GM13977 (cell line): ENCODE measurements around the gene FBXL7.

Experiments used
- DNase-seq: peaks from one replicate; pipeline ENCODE4 v3.0.0; 2012; ENCODE audit warnings: low spot score
- CTCF ChIP-seq: IDR thresholded peaks from 2 replicates; pipeline ENCODE4 v1.5.1; 2012; ENCODE audit warnings: mild to moderate bottlenecking, control low read depth; ENCODE audit not compliant: insufficient read depth; ENCODE audit errors: extremely low read depth, missing control alignments
- in situ Hi-C: fragments of 300-500 bp; cut with MboI; formaldehyde crosslinking; loops from one replicate; pipeline ENCODE4 v1.12.0; 2022; ENCODE audit warnings: low sequenced_read_pairs, low pct_unique_long_range_greater_than_20kb, mixed read lengths, inconsistent platforms; ENCODE audit not compliant: unreplicated experiment

FBXL7 gene

GRCh38 chr5:15463231-15463980, 36.6 kb upstream of the FBXL7 start:
- in situ Hi-C loops = no loop called here
- TF ChIP-seq CTCF = peak; percentile 5
- no peak for DNase-seq

- DNase-seq = no peak
- no peak for TF ChIP-seq CTCF
- in situ Hi-C loops = no loop called here
These were observed 27.9 kb upstream of the FBXL7 start for GRCh38 chr5:15472116-15472515.

- in situ Hi-C loops = no loop called here
- no peak for DNase-seq
- no peak for TF ChIP-seq CTCF
These were observed 25.7 kb upstream of the FBXL7 start for GRCh38 chr5:15474143-15474719.

- in situ Hi-C loops = no loop called here
- DNase-seq = no peak
- no peak for TF ChIP-seq CTCF
These were observed 24.6 kb upstream of the FBXL7 start for GRCh38 chr5:15475367-15475766.

- no peak for TF ChIP-seq CTCF
These were observed 23.0 kb upstream of the FBXL7 start for GRCh38 chr5:15476977-15477376.

GRCh38 chr5:15480436-15480835, 19.5 kb upstream of the FBXL7 start:
- no peak for DNase-seq
- TF ChIP-seq CTCF = no peak
- in situ Hi-C loops = no loop called here

More at GRCh38 chr5:15476977-15477376, 23.0 kb upstream of the FBXL7 start:
- DNase-seq = no peak
- in situ Hi-C loops = no loop called here
